Right ventricle myocardium superior (tissue), 1 donor: ENCODE data around the gene PDZRN3. TPM values are rescaled to one million over a fixed set of nuclear protein-coding genes. Genes with fewer than 3 reads are reported as not detected.
A peak's percentile ranks its signal among the peaks of the same experiment; 100 is the strongest.

Experiments
- ATAC-seq: fragments of 200-7000 bp; cut with Tn5 transposase; one replicate; pipeline ENCODE4 v1.9.1; 2020; ENCODE audit warnings: mild to moderate bottlenecking; ENCODE audit not compliant: poor library complexity
- DNase-seq: peaks from one replicate; pipeline ENCODE4 v3.0.0-alpha.2; 2020
- intact Hi-C: fragments of 100-400 bp; cut with DNase I; formaldehyde crosslinking; loops from one replicate; pipeline ENCODE4 v1.11.2; 2022
- total RNA-seq: library from RNA; stranded (reverse); fragmentation: NEBNext Ultra II Directional; extraction: Animal tissue kit (Norgen Biotek cat#: 25700); gene quantifications from one replicate; pipeline ENCODE4 v1.2.1, GENCODE V29; 2021
- donor health status: DM: no; HTN: yes; CAD: no; lungs with severe emphysema.

PDZRN3 gene
- total RNA-seq, 1 donor from 2014 or later = 130 TPM

GRCh38 chr3:73391984-73392383 is 232.8 kb downstream of the PDZRN3 start:
- intact Hi-C loops = no loop called here
- ATAC-seq = no peak
- no peak for DNase-seq

- DNase-seq = no peak
- intact Hi-C loops = no loop called here
- ATAC-seq = no peak
These were observed 234.8 kb downstream of the PDZRN3 start for GRCh38 chr3:73389928-73390327.

GRCh38 chr3:73389117-73389813 is 235.5 kb downstream of the PDZRN3 start:
- ATAC-seq = no peak
- no peak for DNase-seq
- intact Hi-C loops = no loop called here

- intact Hi-C loops = no loop called here
- no peak for ATAC-seq
- DNase-seq = no peak
These were observed 239.2 kb downstream of the PDZRN3 start for GRCh38 chr3:73385568-73385967.

GRCh38 chr3:73384091-73384906 is 240.4 kb downstream of the PDZRN3 start:
- DNase-seq = no peak
- ATAC-seq = peak; percentile 29
- intact Hi-C loops = no loop called here

- intact Hi-C loops = no loop called here
- DNase-seq (no peak), ATAC-seq (no peak)
These were observed 241.2 kb downstream of the PDZRN3 start for GRCh38 chr3:73383470-73384049.

- DNase-seq = no peak
- no peak for ATAC-seq
- intact Hi-C loops = no loop called here
These were observed 243.2 kb downstream of the PDZRN3 start for GRCh38 chr3:73381551-73381950.

- intact Hi-C loops = no loop called here
- ATAC-seq = no peak
- DNase-seq = no peak
These were observed 243.8 kb downstream of the PDZRN3 start for GRCh38 chr3:73380735-73381532.

- intact Hi-C loops = no loop called here
- no peak for ATAC-seq
These were observed 245.3 kb downstream of the PDZRN3 start for GRCh38 chr3:73379465-73379864.

GRCh38 chr3:73378207-73378606 is 246.5 kb downstream of the PDZRN3 start:
- intact Hi-C loops = no loop called here
- DNase-seq = no peak
- no peak for ATAC-seq

More at GRCh38 chr3:73379465-73379864, 245.3 kb downstream of the PDZRN3 start:
- no peak for DNase-seq

- intact Hi-C loops = no loop called here
- ATAC-seq = peak; percentile 98
- DNase-seq = peak; percentile 83
These were observed 258.9 kb downstream of the PDZRN3 start for GRCh38 chr3:73365756-73366397.

GRCh38 chr3:73364517-73364916 is 260.2 kb downstream of the PDZRN3 start:
- DNase-seq = no peak
- no peak for ATAC-seq
- intact Hi-C loops = no loop called here

- ATAC-seq = no peak
- no peak for DNase-seq
- intact Hi-C loops = no loop called here
These were observed 261.6 kb downstream of the PDZRN3 start for GRCh38 chr3:73363093-73363492.

- no peak for ATAC-seq
- intact Hi-C loops = no loop called here
- no peak for DNase-seq
These were observed 263.1 kb downstream of the PDZRN3 start for GRCh38 chr3:73361591-73361990.

- DNase-seq (no peak), ATAC-seq (no peak)
- intact Hi-C loops = no loop called here
These were observed 271.0 kb downstream of the PDZRN3 start for GRCh38 chr3:73353649-73354217.

GRCh38 chr3:73352841-73353645 is 271.7 kb downstream of the PDZRN3 start:
- ATAC-seq = no peak
- intact Hi-C loops = no loop called here
- DNase-seq = no peak

- ATAC-seq = peak; percentile 88
- peak; percentile 55 for DNase-seq
- intact Hi-C loops = no loop called here
These were observed 273.2 kb downstream of the PDZRN3 start for GRCh38 chr3:73351423-73352071.
